ENCODE results near the gene STEAP3.

Gene STEAP3

GRCh38 chr2:119251652-119252051 lies 28.0 kb downstream of the STEAP3 start:
- Histone ChIP-seq H3K79me2 (ENCODE audit: insufficient read depth, low read length) (no peaks in the 10 kb centered on the region), H3K4me2 (ENCODE audit: low read depth, low read length, poor library complexity, severe bottlenecking) (no peak overlapping the region), H3K9ac (ENCODE audit: low read depth, low read length, poor library complexity, severe bottlenecking) (no peak overlapping the region), H3K36me3 (ENCODE audit: insufficient read depth, low read length) (no peaks in the 10 kb centered on the region), H3K9me2 (replicated peaks; ENCODE audit: low read depth, low read length) (no peaks in the 10 kb centered on the region), H3K27me3 (ENCODE audit: insufficient read depth, low read length, poor library complexity, severe bottlenecking) (no peaks in the 10 kb centered on the region), H3K4me1 (ENCODE audit: insufficient read depth, low read length, poor library complexity, severe bottlenecking) (no peaks in the 10 kb centered on the region), H3K4me3 (ENCODE audit: low read length, poor library complexity, severe bottlenecking) (no peak overlapping the region), H3K9me3 (ENCODE audit: insufficient read depth, low read depth, low read length) (no peaks in the 10 kb centered on the region), H4K20me1 (ENCODE audit: insufficient read depth, low read length, poor library complexity, severe bottlenecking) (no peaks in the 10 kb centered on the region), H3F3A (ENCODE audit: low read depth) (no peaks in the 10 kb centered on the region), H2AFZ (ENCODE audit: low read length) (no peak overlapping the region)
- TF ChIP-seq EZH2phosphoT487 (IDR thresholded peaks at IDR 0.05; ENCODE audit: borderline replicate concordance) (no peak), CTCF (conservative IDR thresholded peaks at IDR 0.05; ENCODE audit: low read length) (no peak)

GRCh38 chr2:119252186-119253113 lies 28.8 kb downstream of the STEAP3 start:
- no peaks in the 10 kb centered on the region for H3K9me2 ChIP-seq (replicated peaks; ENCODE audit: low read depth, low read length)
- no peaks in the 10 kb centered on the region for H3F3A ChIP-seq (ENCODE audit: low read depth)
- H3K9me3 ChIP-seq (ENCODE audit: insufficient read depth, low read depth, low read length) = no peaks in the 10 kb centered on the region
- H3K36me3 ChIP-seq (ENCODE audit: insufficient read depth, low read length) = no peaks in the 10 kb centered on the region
- H3K4me1 ChIP-seq (ENCODE audit: insufficient read depth, low read length, poor library complexity, severe bottlenecking) = no peaks in the 10 kb centered on the region
- H3K9ac ChIP-seq (ENCODE audit: low read depth, low read length, poor library complexity, severe bottlenecking) = no peak overlapping the region
- no peak overlapping the region for H3K4me3 ChIP-seq (ENCODE audit: low read length, poor library complexity, severe bottlenecking)
- no peaks in the 10 kb centered on the region for H3K79me2 ChIP-seq (ENCODE audit: insufficient read depth, low read length)
- no peak overlapping the region for H2AFZ ChIP-seq (ENCODE audit: low read length)
- no peaks in the 10 kb centered on the region for H3K27me3 ChIP-seq (ENCODE audit: insufficient read depth, low read length, poor library complexity, severe bottlenecking)
- no peaks in the 10 kb centered on the region for H4K20me1 ChIP-seq (ENCODE audit: insufficient read depth, low read length, poor library complexity, severe bottlenecking)
- TF ChIP-seq CTCF (conservative IDR thresholded peaks at IDR 0.05; ENCODE audit: low read length) (no peak), EZH2phosphoT487 (IDR thresholded peaks at IDR 0.05; ENCODE audit: borderline replicate concordance) (no peak)
- no peak overlapping the region for H3K4me2 ChIP-seq (ENCODE audit: low read depth, low read length, poor library complexity, severe bottlenecking)

- H4K20me1 ChIP-seq (ENCODE audit: insufficient read depth, low read length, poor library complexity, severe bottlenecking) = no peaks in the 10 kb centered on the region
- H3K4me2 ChIP-seq (ENCODE audit: low read depth, low read length, poor library complexity, severe bottlenecking) = no peak overlapping the region
- no peak overlapping the region for H2AFZ ChIP-seq (ENCODE audit: low read length)
- H3F3A ChIP-seq (ENCODE audit: low read depth) = no peaks in the 10 kb centered on the region
- no peaks in the 10 kb centered on the region for H3K4me1 ChIP-seq (ENCODE audit: insufficient read depth, low read length, poor library complexity, severe bottlenecking)
- H3K9ac ChIP-seq (ENCODE audit: low read depth, low read length, poor library complexity, severe bottlenecking) = no peak overlapping the region
- H3K27me3 ChIP-seq (ENCODE audit: insufficient read depth, low read length, poor library complexity, severe bottlenecking) = no peaks in the 10 kb centered on the region
- H3K9me2 ChIP-seq (replicated peaks; ENCODE audit: low read depth, low read length) = no peaks in the 10 kb centered on the region
- H3K4me3 ChIP-seq (ENCODE audit: low read length, poor library complexity, severe bottlenecking) = no peak overlapping the region
- H3K79me2 ChIP-seq (ENCODE audit: insufficient read depth, low read length) = no peaks in the 10 kb centered on the region
- no peak for TF ChIP-seq CTCF (conservative IDR thresholded peaks at IDR 0.05; ENCODE audit: low read length)
- TF ChIP-seq EZH2phosphoT487 (IDR thresholded peaks at IDR 0.05; ENCODE audit: borderline replicate concordance) = no peak
- H3K36me3 ChIP-seq (ENCODE audit: insufficient read depth, low read length) = no peaks in the 10 kb centered on the region
- no peaks in the 10 kb centered on the region for H3K9me3 ChIP-seq (ENCODE audit: insufficient read depth, low read depth, low read length)
Observed at GRCh38 chr2:119253114-119253702, 29.6 kb downstream of the STEAP3 start.

All from Loucy (cell line).